H1 (cell line): ENCODE measurements around the gene TGM3. TPM values are rescaled to one million over a fixed set of nuclear protein-coding genes. Genes with fewer than 3 reads are reported as not detected.

Experiments used
- CTCF ChIA-PET: fragments of 300-600 bp; sonication (Branson Sonifier 250); formaldehyde crosslinking; loops from one replicate; lab custom pipeline; 2021; ENCODE audit not compliant: partially characterized antibody; lab: Charles Lee
- POLR2A ChIA-PET: fragments of 300-600 bp; sonication (Branson Sonifier 250); formaldehyde crosslinking; loops from one replicate; lab custom pipeline; 2021; ENCODE audit warnings: inconsistent platforms; ENCODE audit not compliant: partially characterized antibody; lab: Charles Lee
- DNase-seq, 2 experiments: peaks; one replicate each; pipeline versions ENCODE4 v3.0.0 to v3.0.0-alpha.2; 2010 to 2022; ENCODE audit warnings: low spot score in 2 of 2, low read depth in 1 of 2, mixed read lengths in 1 of 2
- FAIRE-seq: peaks from 2 replicates; lab custom pipeline; 2011; peaks lifted over from hg19 to GRCh38; lab: Jason Lieb, UNC
- H2AFZ ChIP-seq: 2 replicates; pipeline ENCODE4 v1.8.1; 2012; ENCODE audit warnings: low read length, inconsistent platforms
- H2AK5ac ChIP-seq: 2 replicates; pipeline ENCODE4 v1.6.1; 2013; ENCODE audit warnings: low read depth, low read length
- H2BK120ac ChIP-seq: replicated peaks from 2 replicates; pipeline ENCODE3; 2013; ENCODE audit warnings: low read depth, low read length, inconsistent platforms
- H2BK12ac ChIP-seq: 2 replicates; pipeline ENCODE4 v1.6.1; 2013; ENCODE audit warnings: low read depth, low read length
- H2BK15ac ChIP-seq: 2 replicates; pipeline ENCODE4 v1.6.1; 2013; ENCODE audit warnings: low read length
- H2BK20ac ChIP-seq: 2 replicates; pipeline ENCODE4 v1.6.1; 2013; ENCODE audit warnings: low read length
- H2BK5ac ChIP-seq: 2 replicates; pipeline ENCODE4 v1.6.1; 2013; ENCODE audit warnings: low read depth, low read length
- H3K14ac ChIP-seq: 2 replicates; pipeline ENCODE4 v1.6.1; 2013; ENCODE audit warnings: inconsistent platforms; ENCODE audit not compliant: insufficient read length
- H3K18ac ChIP-seq: 2 replicates; pipeline ENCODE4 v1.6.1; 2013; ENCODE audit warnings: low read length; ENCODE audit errors: extremely low read depth
- H3K23ac ChIP-seq: 2 replicates; pipeline ENCODE4 v1.6.1; 2013; ENCODE audit warnings: inconsistent platforms; ENCODE audit not compliant: insufficient read length
- H3K23me2 ChIP-seq: 2 replicates; pipeline ENCODE4 v1.6.1; 2013; ENCODE audit warnings: low read depth, low read length
- H3K27ac ChIP-seq: 2 replicates; pipeline ENCODE4 v1.6.1; 2011; ENCODE audit warnings: low read depth, low read length, inconsistent platforms
- H3K27me3 ChIP-seq, 4 experiments: replicated peaks in 1 of 4; 1 replicate in 1 of 4; 2 replicates in 3 of 4; pipeline versions ENCODE4 v1.6.1 to v1.8.1; 2011 to 2013; ENCODE audit warnings: low read length in 3 of 4, mild to moderate bottlenecking in 3 of 4, inconsistent platforms in 2 of 4, mixed read lengths in 2 of 4, moderate library complexity in 1 of 4; ENCODE audit not compliant: control insufficient read depth in 3 of 4, insufficient read depth in 3 of 4; ENCODE audit errors: extremely low read depth in 1 of 4
- H3K36me3 ChIP-seq, 4 experiments: 2 replicates each; pipeline versions ENCODE4 v1.6.1 to v1.8.1; 2011 to 2013; ENCODE audit warnings: mild to moderate bottlenecking in 4 of 4, low read length in 3 of 4, moderate library complexity in 2 of 4, control low read depth in 1 of 4, inconsistent platforms in 1 of 4; ENCODE audit not compliant: insufficient read depth in 4 of 4, control insufficient read depth in 2 of 4
- H3K4ac ChIP-seq: replicated peaks from 2 replicates; pipeline ENCODE3; 2013; ENCODE audit warnings: low read length, low read depth, mixed read lengths, inconsistent platforms; ENCODE audit not compliant: insufficient read length
- H3K4me1 ChIP-seq, 4 experiments: replicated peaks in 1 of 4; 1 replicate in 1 of 4; 2 replicates in 3 of 4; pipeline versions ENCODE4 v1.6.1 to v1.8.1; 2011 to 2013; ENCODE audit warnings: low read length in 3 of 4, inconsistent platforms in 2 of 4, mixed read lengths in 1 of 4; ENCODE audit not compliant: insufficient read depth in 4 of 4, control insufficient read depth in 3 of 4
- H3K4me2 ChIP-seq, 2 experiments: 2 replicates each; pipeline versions ENCODE4 v1.6.1 to v1.8.1; 2011 to 2013; ENCODE audit warnings: low read depth in 2 of 2, low read length in 2 of 2, control low read depth in 1 of 2, inconsistent platforms in 1 of 2, mild to moderate bottlenecking in 1 of 2; ENCODE audit not compliant: insufficient read depth in 1 of 2
- H3K4me3 ChIP-seq, 4 experiments: fragments of 200-600, 300-600 bp in 1 of 4; sonication (generic), shearing (Covaris generic), sonication (Bioruptor Twin) in 1 of 4; 2 replicates each; pipeline versions ENCODE4 v1.5.1 to v1.8.1; 2011 to 2016; ENCODE audit warnings: low read length in 4 of 4, low read depth in 3 of 4, control low read depth in 2 of 4, inconsistent platforms in 2 of 4, mild to moderate bottlenecking in 2 of 4, mixed read lengths in 1 of 4, moderate library complexity in 1 of 4; ENCODE audit not compliant: insufficient read depth in 2 of 4; ENCODE audit errors: extremely low read depth in 1 of 4
- H3K56ac ChIP-seq: replicated peaks from 2 replicates; pipeline ENCODE3; 2013; ENCODE audit warnings: low read depth, mild to moderate bottlenecking, mixed read lengths, low read length, inconsistent platforms; ENCODE audit not compliant: insufficient read length
- H3K79me1 ChIP-seq: 2 replicates; pipeline ENCODE4 v1.6.1; 2013; ENCODE audit warnings: low read depth, low read length, control low read depth
- H3K79me2 ChIP-seq, 2 experiments: 2 replicates each; pipeline versions ENCODE4 v1.6.1 to v1.8.1; 2012 to 2013; ENCODE audit warnings: low read length in 2 of 2, mild to moderate bottlenecking in 2 of 2, inconsistent platforms in 1 of 2; ENCODE audit not compliant: insufficient read depth in 2 of 2, control insufficient read depth in 1 of 2
- H3K9ac ChIP-seq, 4 experiments: replicated peaks in 1 of 4; 1 replicate in 1 of 4; 2 replicates in 3 of 4; pipeline versions ENCODE4 v1.6.1 to v1.8.1; 2011 to 2013; ENCODE audit warnings: low read depth in 3 of 4, low read length in 3 of 4, control low read depth in 2 of 4, mild to moderate bottlenecking in 2 of 4, moderate library complexity in 2 of 4, inconsistent platforms in 1 of 4; ENCODE audit errors: extremely low read depth in 1 of 4
- H3K9me3 ChIP-seq, 2 experiments: 2 replicates each; pipeline versions ENCODE4 v1.6.1 to v1.8.1; 2012 to 2013; ENCODE audit warnings: mild to moderate bottlenecking in 2 of 2, moderate library complexity in 2 of 2, control low read depth in 1 of 2, inconsistent platforms in 1 of 2, low read depth in 1 of 2, low read length in 1 of 2, mixed read lengths in 1 of 2; ENCODE audit not compliant: insufficient read depth in 2 of 2
- H4K20me1 ChIP-seq, 2 experiments: replicated peaks in 1 of 2; 2 replicates each; pipeline versions ENCODE3 to v1.8.1; 2011 to 2013; ENCODE audit warnings: inconsistent platforms in 2 of 2, low read length in 2 of 2, mild to moderate bottlenecking in 1 of 2; ENCODE audit not compliant: insufficient read depth in 2 of 2, control insufficient read depth in 1 of 2
- H4K5ac ChIP-seq: 2 replicates; pipeline ENCODE4 v1.6.1; 2013; ENCODE audit warnings: low read length, low read depth, mixed read lengths, inconsistent platforms; ENCODE audit not compliant: insufficient read length
- H4K8ac ChIP-seq: 2 replicates; pipeline ENCODE4 v1.8.0; 2013; ENCODE audit warnings: mild to moderate bottlenecking, moderate library complexity, low read length, inconsistent platforms; ENCODE audit not compliant: insufficient read depth; ENCODE audit errors: extremely low read depth
- H4K91ac ChIP-seq: replicated peaks from 2 replicates; pipeline ENCODE3; 2013; ENCODE audit warnings: low read length, mixed read lengths, inconsistent platforms; ENCODE audit not compliant: insufficient read length
- BCL11A ChIP-seq, 2 experiments: IDR thresholded peaks; one replicate each; pipeline ENCODE4 v1.6.1; 2011; ENCODE audit warnings: low read depth in 2 of 2, low read length in 2 of 2, mild to moderate bottlenecking in 2 of 2
- CBX8 ChIP-seq: fragments of 300-800, 300-1000 bp; sonication (generic); IDR thresholded peaks from 2 replicates; pipeline ENCODE4 v1.7.1; 2016; ENCODE audit warnings: low read depth, low read length, borderline replicate concordance
- RNF2 ChIP-seq: fragments of 200-900, 300-1000 bp; sonication (generic); IDR thresholded peaks from 2 replicates; pipeline ENCODE4 v1.7.1; 2016; ENCODE audit warnings: borderline replicate concordance, low read depth, mild to moderate bottlenecking, antibody characterized with exemption, low read length; ENCODE audit not compliant: poor library complexity, severe bottlenecking; ENCODE audit errors: missing control alignments
- WGBS, 2 experiments: shearing (Covaris generic) in 1 of 2; methylation state at CpG; one replicate each; pipeline versions ENCODE4 v1.1.6 to v1.1.7; 2013 to 2015; ENCODE audit warnings: low lambda C conversion rate in 2 of 2, mixed read lengths in 2 of 2, inconsistent platforms in 1 of 2, low coverage in 1 of 2, missing lambda C conversion rate in 1 of 2; ENCODE audit not compliant: insufficient replicate concordance in 2 of 2, insufficient coverage in 1 of 2, insufficient read length in 1 of 2; ENCODE audit errors: extremely low coverage in 1 of 2, missing lambda C conversion rate in 1 of 2; 5-methylcytosine and 5-hydroxymethylcytosine counted together
- polyA plus RNA-seq, 7 experiments: library from polyadenylated mRNA; depleted of rRNA in 3 of 7; stranded (reverse) in 5 of 7; unstranded in 2 of 7; fragments of >200 nt in 5 of 7; fragments of 200-250 nt in 2 of 7; gene quantifications; 1 replicate in 5 of 7; 2 replicates in 1 of 7; 4 replicates in 1 of 7; pipeline versions ENCODE4 v1.2.1 to v1.2.3, GENCODE V29; 2011 to 2013; ENCODE audit warnings: missing spikeins in 2 of 7, mixed read lengths in 2 of 7
- total RNA-seq: library from RNA; stranded (reverse); fragmentation: NEBNext Ultra II Directional; extraction: Animal tissue kit (Norgen Biotek cat#: 25700); gene quantifications from 2 replicates; pipeline ENCODE4 v1.2.1, GENCODE V29; 2021

The TGM3 gene
- total and polyA plus RNA-seq, 2 of the 8 experiments (the other 6 are each of a cell fraction or from before 2014, with no cell fraction given), result 0.12 TPM; not detected in 1

- H3K4me1 ChIP-seq, result peaks cover 7 to 16% (median 9%) of the 10 kb centered on the region in 4 experiments
- H2BK12ac ChIP-seq, result no peak overlapping the region
- WGBS, 2 experiments, result 76% methylated on average over 7 of the region's 7 CpGs; no CpG with 5 or more reads in 1 of the 2 experiments
- TF ChIP-seq BCL11A (IDR thresholded peaks at IDR 0.05; ENCODE audit: low read depth in 2 of 2, low read length in 2 of 2) (no peak), CBX8 (no peak), RNF2 (no peak)
- no peaks in the 10 kb centered on the region for H3K79me1 ChIP-seq
- no peak overlapping the region for H3K23ac ChIP-seq
- no peak overlapping the region for H2AFZ ChIP-seq
- no peak overlapping the region for H4K5ac ChIP-seq
- H2BK15ac ChIP-seq, result no peak overlapping the region
- FAIRE-seq (no peak), DNase-seq (no peak)
- H3K4me2 ChIP-seq, result no peak overlapping the region
- no peaks in the 10 kb centered on the region; a peak in 1 of 7 replicates for H3K27me3 ChIP-seq
- no peak overlapping the region for H3K4ac ChIP-seq
- no peak overlapping the region for H3K14ac ChIP-seq
- no peak overlapping the region for H2BK120ac ChIP-seq
- H2BK20ac ChIP-seq, result no peak overlapping the region
- no peaks in the 10 kb centered on the region for H3K36me3 ChIP-seq
- H4K8ac ChIP-seq, result no peak overlapping the region
- H3K4me3 ChIP-seq, result no peak overlapping the region
- H4K20me1 ChIP-seq, result no peaks in the 10 kb centered on the region
- no peak overlapping the region for H3K18ac ChIP-seq
- no peaks in the 10 kb centered on the region for H3K23me2 ChIP-seq
- POLR2A ChIA-PET, result no interaction called here
- H3K27ac ChIP-seq, result no peak overlapping the region
- H2BK5ac ChIP-seq, result no peak overlapping the region
- H3K79me2 ChIP-seq, result no peaks in the 10 kb centered on the region
- CTCF ChIA-PET, result no interaction called here
- no peak overlapping the region for H2AK5ac ChIP-seq
- no peak overlapping the region for H4K91ac ChIP-seq
- no peak overlapping the region for H3K9ac ChIP-seq
- H3K56ac ChIP-seq, result no peak overlapping the region
- no peaks in the 10 kb centered on the region for H3K9me3 ChIP-seq
These were observed 515 bp upstream of the TGM3 start for GRCh38 chr20:2295286-2295685.
